K562 (cell line): Measurements from ENCODE around the gene TECPR2. TPM values are rescaled to one million over a fixed set of nuclear protein-coding genes. Genes with fewer than 3 reads are reported as not detected.

Experiments used
- ATAC-seq: fragments of 200-7000 bp; cut with Tn5 transposase; 3 replicates; pipeline ENCODE4 v1.9.1; 2020; ENCODE audit warnings: moderate library complexity
- BruUV-seq: library from RNA; stranded (reverse); fragments of 400-500 nt; replicated peaks from 2 replicates; lab custom pipeline; 2021; lab: Mats Ljungman, UMichigan
- CTCF ChIA-PET: fragments of 300-600 bp; formaldehyde crosslinking; extraction: SDS; loops from one replicate; lab custom pipeline; 2021; ENCODE audit warnings: low intra/inter-chr PET ratio; lab: Yijun Ruan, JAX
- POLR2A ChIA-PET: fragments of 300-600, 350-650 bp; sonication (Branson Sonifier 250); formaldehyde crosslinking; extraction: SDS; loops from one replicate; lab custom pipeline; 2021; ENCODE audit warnings: antibody characterized with exemption, inconsistent platforms; lab: Yijun Ruan, JAX
- DNase-seq, 4 experiments: peaks; one replicate each; pipeline versions ENCODE4 v3.0.0 to v3.0.0-alpha.2; 2011 to 2018; ENCODE audit warnings: low spot score in 3 of 4, mixed read lengths in 3 of 4; ENCODE audit errors: extremely low read depth in 1 of 4
- FAIRE-seq: peaks from 2 replicates; lab custom pipeline; 2011; peaks lifted over from hg19 to GRCh38; lab: Jason Lieb, UNC
- H2AFZ ChIP-seq: 2 replicates; pipeline ENCODE4 v1.6.0; 2011; ENCODE audit warnings: low read depth, low read length, control low read depth, inconsistent platforms
- H3K27ac ChIP-seq: fragments of 200-600 bp; 3 replicates; pipeline ENCODE4 v1.8.0; 2011; ENCODE audit warnings: low read depth, mild to moderate bottlenecking, control low read depth, inconsistent platforms, low read length, moderate library complexity, mixed read lengths; ENCODE audit errors: extremely low read depth
- H3K27me3 ChIP-seq, 2 experiments: fragments of 300-600 bp in 1 of 2; 2 replicates in 1 of 2; 3 replicates in 1 of 2; pipeline versions ENCODE4 v1.6.0 to v1.8.0; 2011; ENCODE audit warnings: inconsistent platforms in 2 of 2, low read length in 2 of 2, mild to moderate bottlenecking in 1 of 2, mixed read lengths in 1 of 2, moderate library complexity in 1 of 2; ENCODE audit not compliant: control insufficient read depth in 2 of 2, insufficient read depth in 2 of 2
- H3K36me3 ChIP-seq: fragments of 300-600 bp; 3 replicates; pipeline ENCODE4 v1.8.0; 2011; ENCODE audit warnings: mild to moderate bottlenecking, low read length, inconsistent platforms; ENCODE audit not compliant: control insufficient read depth, insufficient read depth
- H3K4me1 ChIP-seq, 2 experiments: fragments of 200-600 bp in 1 of 2; replicated peaks in 1 of 2; 2 replicates in 1 of 2; 3 replicates in 1 of 2; pipeline versions ENCODE4 v1.5.1 to v1.8.0; 2011; ENCODE audit warnings: inconsistent platforms in 2 of 2, low read length in 2 of 2, mild to moderate bottlenecking in 1 of 2, mixed read lengths in 1 of 2, moderate library complexity in 1 of 2; ENCODE audit not compliant: control insufficient read depth in 2 of 2, insufficient read depth in 2 of 2
- H3K4me2 ChIP-seq: 2 replicates; pipeline ENCODE4 v1.6.1; 2011; ENCODE audit warnings: low read length, control low read depth, inconsistent platforms, mixed read lengths; ENCODE audit not compliant: insufficient read depth
- H3K4me3 ChIP-seq: fragments of 200-600 bp; sonication (generic), shearing (Covaris generic); 2 replicates; pipeline ENCODE4 v1.5.1; 2016; ENCODE audit warnings: control low read depth, inconsistent platforms
- H3K79me2 ChIP-seq: fragments of 200-600 bp; 3 replicates; pipeline ENCODE4 v1.8.0; 2011; ENCODE audit warnings: low read length, inconsistent platforms; ENCODE audit not compliant: control insufficient read depth, insufficient read depth
- H3K9ac ChIP-seq, 2 experiments: 2 replicates each; pipeline versions ENCODE4 v1.6.0 to v1.6.1; 2011; ENCODE audit warnings: low read depth in 2 of 2, low read length in 2 of 2, control low read depth in 1 of 2, inconsistent platforms in 1 of 2, mild to moderate bottlenecking in 1 of 2, mixed read lengths in 1 of 2; ENCODE audit not compliant: insufficient read depth in 1 of 2
- H3K9me1 ChIP-seq: one replicate; pipeline ENCODE4 v1.6.0; 2011; ENCODE audit warnings: inconsistent platforms, mild to moderate bottlenecking, low read length, moderate library complexity; ENCODE audit not compliant: control insufficient read depth, insufficient read depth
- H3K9me3 ChIP-seq: replicated peaks from 2 replicates; pipeline ENCODE4 v1.5.1; 2011; ENCODE audit warnings: low read depth, low read length, inconsistent platforms; ENCODE audit not compliant: control insufficient read depth, insufficient read depth
- H4K20me1 ChIP-seq: replicated peaks from 2 replicates; pipeline ENCODE4 v1.6.1; 2011; ENCODE audit warnings: low read length, inconsistent platforms, mixed read lengths; ENCODE audit not compliant: control insufficient read depth, insufficient read depth
- ARHGAP35 ChIP-seq: fragments of 450-650 bp; IDR thresholded peaks from 2 replicates; pipeline ENCODE4 v1.6.1; 2018; ENCODE audit not compliant: partially characterized antibody
- CTCF ChIP-seq, 3 experiments: IDR thresholded peaks in 2 of 3; conservative IDR thresholded peaks in 1 of 3; 2 replicates each; pipeline ENCODE4 v1.5.1; 2011 to 2012; ENCODE audit warnings: low read length in 3 of 3, mild to moderate bottlenecking in 3 of 3, control low read depth in 2 of 3, improper control_type of control experiment in 1 of 3, inconsistent platforms in 1 of 3, low read depth in 1 of 3, mixed read lengths in 1 of 3, moderate library complexity in 1 of 3; ENCODE audit not compliant: insufficient read depth in 2 of 3
- WGBS: fragments of 100-300 bp; shearing (Covaris generic); methylation state at CpG from one replicate; pipeline ENCODE4 v1.1.6; 2016; ENCODE audit warnings: low coverage, mixed read lengths; ENCODE audit not compliant: insufficient coverage; ENCODE audit errors: missing lambda C conversion rate; 5-methylcytosine and 5-hydroxymethylcytosine counted together
- in situ Hi-C: fragments of 300-500 bp; cut with MboI; formaldehyde crosslinking; loops from 4 replicates; pipeline ENCODE4 v1.15.0; 2018; ENCODE audit warnings: inconsistent platforms, mixed read lengths
- intact Hi-C: fragments of 100-400 bp; cut with micrococcal nuclease; formaldehyde crosslinking; loops from 2 replicates; pipeline ENCODE4 v1.14.2; 2022
- polyA plus RNA-seq, 8 experiments: library from polyadenylated mRNA; depleted of rRNA in 4 of 8; stranded (reverse) in 5 of 8; unstranded in 3 of 8; fragments of >200 nt; fragmentation: Nextera tagmentation in 2 of 8; fragmentation: Illumina TruSeq in 1 of 8; extraction: Ambion mirVana in 2 of 8; extraction: Trizol in 1 of 8; gene quantifications; 2 replicates each; pipeline versions ENCODE4 v1.2.1 to v1.2.3, GENCODE V29; 2011 to 2014; ENCODE audit warnings: inconsistent platforms in 1 of 8, missing spikeins in 1 of 8
- total RNA-seq, 7 experiments: library from RNA; depleted of rRNA in 6 of 7; stranded (reverse); fragments of >200 nt in 6 of 7; fragmentation: Illumina TruSeq in 2 of 7; extraction: Trizol in 2 of 7; gene quantifications; 2 replicates each; pipeline versions ENCODE4 v1.2.1 to v1.2.3, GENCODE V29; 2011 to 2021; ENCODE audit warnings: low replicate concordance in 1 of 7

The TECPR2 gene
- total and polyA plus RNA-seq, 9 of the 15 experiments (the other 6 are each of a cell fraction or from before 2014, with no cell fraction given) = 0.04 to 3.0 (median 0.83) TPM

- DNase-seq (no peak), ATAC-seq (no peak), FAIRE-seq (no peak)
- Histone ChIP-seq H3K27ac (no peak overlapping the region), H3K79me2 (peaks cover 15% of the 10 kb centered on the region), H2AFZ (no peak overlapping the region), H3K27me3 (no peaks in the 10 kb centered on the region), H3K9ac (no peak overlapping the region), H3K4me1 (peaks cover 12 to 24% of the 10 kb centered on the region in 2 experiments; a peak in 4 of 5 replicates), H3K4me3 (no peak overlapping the region), H3K36me3 (peaks cover 14% of the 10 kb centered on the region; the same call in 2 of the 3 replicates), H4K20me1 (no peaks in the 10 kb centered on the region), H3K4me2 (no peak overlapping the region), H3K9me3 (no peaks in the 10 kb centered on the region), H3K9me1 (no peaks in the 10 kb centered on the region)
- ChIA-PET POLR2A (no interaction called here), CTCF (no interaction called here)
- no TSS peak for BruUV-seq
- intact Hi-C loops (no loop called here), in situ Hi-C loops (loop anchor here (10.0 kb wide), 1 partner anchor 192 kb away; no protein-coding TSS in a partner anchor)
- TF ChIP-seq ARHGAP35 (no peak), CTCF (IDR thresholded peaks at IDR 0.05 in 2 of 3, conservative IDR thresholded peaks at IDR 0.05 in 1 of 3; ENCODE audit: insufficient read depth in 2 of 3, low read depth in 1 of 3, low read length in 3 of 3) (peak; percentile 18 to 64 (median 41); a peak in 4 of 6 replicates)
- WGBS = 59% methylated on average over 8 of the region's 8 CpGs
Observed at GRCh38 chr14:102323102-102323501, 39.6 kb upstream of the TECPR2 start.
